ENCODE data around the gene VPS35L. TPM values are rescaled to one million over a fixed set of nuclear protein-coding genes. Genes with fewer than 3 reads are reported as not detected.
A peak's percentile ranks its signal among the peaks of the same experiment; 100 is the strongest.

Gene VPS35L
- total RNA-seq, 1 donor from 2014 or later: 59.3 TPM

- H3K36me3 Mint-ChIP-seq: peaks cover 3% of the 10 kb centered on the region
- TF ChIP-seq CTCF (IDR thresholded peaks at IDR 0.05; ENCODE audit: unreplicated experiment): no peak
- H3K27ac Mint-ChIP-seq: peak overlapping the region; percentile 94
- H3K4me3 Mint-ChIP-seq: peak overlapping the region; percentile 91
- peaks cover 33% of the 10 kb centered on the region for H3K4me1 Mint-ChIP-seq
- H3K9me3 Mint-ChIP-seq: no peaks in the 10 kb centered on the region
- H3K27me3 Mint-ChIP-seq (ENCODE audit: low read depth): no peaks in the 10 kb centered on the region
- DNase-seq (ENCODE audit: low spot score in 2 of 2, unreplicated experiment in 2 of 2): no peak
These were observed 30.7 kb upstream of the VPS35L start for GRCh38 chr16:19524616-19525384.

DNA sequence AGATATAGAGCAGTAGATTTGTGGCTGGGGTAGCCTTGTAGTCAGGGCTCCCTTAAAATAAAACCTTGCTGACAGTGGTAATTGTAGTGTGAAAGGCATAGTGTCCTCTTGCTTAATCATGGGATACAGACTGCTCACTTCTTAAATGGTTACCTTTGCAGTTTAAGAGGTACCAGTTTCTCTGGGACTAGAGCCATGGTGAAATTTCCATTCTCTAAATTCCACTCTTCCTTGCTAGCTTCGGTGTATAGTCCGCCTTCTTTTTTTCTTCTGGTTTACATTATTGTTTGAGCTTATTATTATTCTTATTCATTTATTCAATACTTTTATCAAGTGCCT, 30.1 kb upstream of the VPS35L start:
- Mint-ChIP-seq H3K9me3 (no peaks in the 10 kb centered on the region), H3K27me3 (ENCODE audit: low read depth) (no peaks in the 10 kb centered on the region), H3K36me3 (peaks cover 3% of the 10 kb centered on the region), H3K4me3 (peak overlapping the region; percentile 91), H3K27ac (peak overlapping the region; percentile 94), H3K4me1 (peaks cover 29% of the 10 kb centered on the region)
- no peak for TF ChIP-seq CTCF (IDR thresholded peaks at IDR 0.05; ENCODE audit: unreplicated experiment)
- no peak for DNase-seq (ENCODE audit: low spot score in 2 of 2, unreplicated experiment in 2 of 2)

GRCh38 chr16:19527161-19527560, 28.3 kb upstream of the VPS35L start:
- no peak for DNase-seq (ENCODE audit: low spot score in 2 of 2, unreplicated experiment in 2 of 2)
- Mint-ChIP-seq H3K27me3 (ENCODE audit: low read depth) (no peaks in the 10 kb centered on the region), H3K4me1 (peaks cover 17% of the 10 kb centered on the region), H3K36me3 (peaks cover 5% of the 10 kb centered on the region), H3K27ac (no peak overlapping the region), H3K4me3 (no peak overlapping the region), H3K9me3 (no peaks in the 10 kb centered on the region)
- TF ChIP-seq CTCF (IDR thresholded peaks at IDR 0.05; ENCODE audit: unreplicated experiment): no peak

- Mint-ChIP-seq H3K27me3 (ENCODE audit: low read depth) (no peaks in the 10 kb centered on the region), H3K36me3 (peaks cover 11% of the 10 kb centered on the region), H3K4me3 (no peak overlapping the region), H3K27ac (no peak overlapping the region), H3K9me3 (no peaks in the 10 kb centered on the region), H3K4me1 (peaks cover 13% of the 10 kb centered on the region)
- no peak for DNase-seq (ENCODE audit: low spot score in 2 of 2, unreplicated experiment in 2 of 2)
- TF ChIP-seq CTCF (IDR thresholded peaks at IDR 0.05; ENCODE audit: unreplicated experiment): no peak
These were observed 26.8 kb upstream of the VPS35L start for GRCh38 chr16:19528666-19529065.

GRCh38 chr16:19532601-19533000, 22.9 kb upstream of the VPS35L start:
- no peak overlapping the region for H3K27ac Mint-ChIP-seq
- no peak for TF ChIP-seq CTCF (IDR thresholded peaks at IDR 0.05; ENCODE audit: unreplicated experiment)
- H3K36me3 Mint-ChIP-seq: peaks cover 15% of the 10 kb centered on the region
- H3K4me1 Mint-ChIP-seq: no peaks in the 10 kb centered on the region
- no peaks in the 10 kb centered on the region for H3K9me3 Mint-ChIP-seq
- H3K4me3 Mint-ChIP-seq: no peak overlapping the region
- no peak for DNase-seq (ENCODE audit: low spot score in 2 of 2, unreplicated experiment in 2 of 2)
- no peaks in the 10 kb centered on the region for H3K27me3 Mint-ChIP-seq (ENCODE audit: low read depth)

All from mesothelial cell of epicardium (in vitro differentiated cells).